Activated CD4-positive, alpha-beta memory T cell treated with anti-CD3 and anti-CD28 coated beads for 36 hours (primary cell): ENCODE data around the gene NUTF2. TPM values are rescaled to one million over a fixed set of nuclear protein-coding genes. Genes with fewer than 3 reads are reported as not detected.

Source experiments
- CTCF ChIA-PET: fragments of 350-600 bp; sonication (Branson Sonifier 250); formaldehyde crosslinking; loops from one replicate; lab custom pipeline; 2021; ENCODE audit warnings: antibody characterized with exemption, inconsistent platforms; lab: Charles Lee
- POLR2A ChIA-PET: fragments of 350-600 bp; sonication (Branson Sonifier 250); formaldehyde crosslinking; loops from one replicate; lab custom pipeline; 2021; ENCODE audit warnings: antibody characterized with exemption; lab: Charles Lee
- DNase-seq: peaks from one replicate; pipeline ENCODE4 v3.0.0-alpha.2; 2020
- H3K27ac Mint-ChIP-seq: one replicate; pipeline ENCODE4 v1.8.0; 2021; ENCODE audit warnings: mixed read lengths
- H3K27me3 Mint-ChIP-seq: one replicate; pipeline ENCODE4 v1.8.0; 2021; ENCODE audit warnings: mixed read lengths
- H3K36me3 Mint-ChIP-seq: one replicate; pipeline ENCODE4 v1.8.0; 2021; ENCODE audit warnings: mixed read lengths
- H3K4me1 Mint-ChIP-seq: one replicate; pipeline ENCODE4 v1.8.0; 2021; ENCODE audit warnings: low read depth, mixed read lengths
- H3K4me3 Mint-ChIP-seq: one replicate; pipeline ENCODE4 v1.8.0; 2021; ENCODE audit warnings: mild to moderate bottlenecking, mixed read lengths
- H3K9me3 Mint-ChIP-seq: one replicate; pipeline ENCODE4 v1.8.0; 2021; ENCODE audit warnings: mixed read lengths
- intact Hi-C: fragments of 100-400 bp; cut with micrococcal nuclease; formaldehyde crosslinking; loops from one replicate; pipeline ENCODE4 v1.15.1; 2023
- total RNA-seq, 2 experiments: library from RNA; stranded (reverse); gene quantifications; one replicate each; pipeline ENCODE4 v1.2.3, GENCODE V29; 2021

The NUTF2 gene
- total RNA-seq, 2 experiments from 2014 or later, result 141 to 148 TPM

- intact Hi-C loops, result no loop called here
- H3K9me3 Mint-ChIP-seq, result no peaks in the 10 kb centered on the region
- CTCF ChIA-PET, result interaction anchor here (3.3 kb wide), 1 partner anchor 49 kb away, joined by 22 read pairs; no protein-coding TSS in a partner anchor
- H3K4me1 Mint-ChIP-seq, result peaks cover 10% of the 10 kb centered on the region
- no peaks in the 10 kb centered on the region for H3K27me3 Mint-ChIP-seq
- H3K36me3 Mint-ChIP-seq, result peaks cover 13% of the 10 kb centered on the region
- no peak overlapping the region for H3K4me3 Mint-ChIP-seq
- POLR2A ChIA-PET, result no interaction called here
- DNase-seq, result no peak
- H3K27ac Mint-ChIP-seq, result no peak overlapping the region
These were observed 17.9 kb downstream of the NUTF2 start for GRCh38 chr16:67864594-67864993.

- H3K27ac Mint-ChIP-seq, result no peak overlapping the region
- intact Hi-C loops, result no loop called here
- H3K27me3 Mint-ChIP-seq, result no peaks in the 10 kb centered on the region
These were observed 18.6 kb downstream of the NUTF2 start for GRCh38 chr16:67865318-67865717.

GRCh38 chr16:67868290-67868689 lies 21.6 kb downstream of the NUTF2 start:
- DNase-seq, result no peak
- Mint-ChIP-seq H3K27me3 (no peaks in the 10 kb centered on the region), H3K9me3 (no peaks in the 10 kb centered on the region), H3K27ac (no peak overlapping the region), H3K4me1 (peaks cover 7% of the 10 kb centered on the region), H3K36me3 (peaks cover 20% of the 10 kb centered on the region), H3K4me3 (no peak overlapping the region)
- CTCF ChIA-PET, result interaction anchor here (1.1 to 3.5 kb wide), 3 partner anchors 15 to 172 kb away, joined by 3 to 18 read pairs (median 5); partner anchors contain the start of gene NRN1L
- POLR2A ChIA-PET, result interaction anchor here (0.6 kb wide), 2 partner anchors 33 kb away, joined by 3 to 5 read pairs; no protein-coding TSS in a partner anchor
- intact Hi-C loops, result no loop called here

More at GRCh38 chr16:67865318-67865717, 18.6 kb downstream of the NUTF2 start:
- no peak overlapping the region for H3K4me3 Mint-ChIP-seq
- H3K4me1 Mint-ChIP-seq, result peaks cover 10% of the 10 kb centered on the region
- peak; percentile 32 for DNase-seq
- CTCF ChIA-PET, result interaction anchor here (0.6 to 3.3 kb wide), 5 partner anchors 8 to 438 kb away, joined by 3 to 22 read pairs (median 3); no protein-coding TSS in a partner anchor
- H3K9me3 Mint-ChIP-seq, result no peaks in the 10 kb centered on the region
- POLR2A ChIA-PET, result interaction anchor here (0.7 kb wide), 1 partner anchor 21 kb away, joined by 3 read pairs; no protein-coding TSS in a partner anchor
- H3K36me3 Mint-ChIP-seq, result peaks cover 14% of the 10 kb centered on the region

GRCh38 chr16:67869653-67870052 lies 22.9 kb downstream of the NUTF2 start:
- ChIA-PET POLR2A (no interaction called here), CTCF (interaction anchor here (0.8 to 3.5 kb wide), 3 partner anchors 14 to 53 kb away, joined by 3 to 18 read pairs (median 5); partner anchors contain the start of gene NRN1L)
- H3K27me3 Mint-ChIP-seq, result no peaks in the 10 kb centered on the region
- no peaks in the 10 kb centered on the region for H3K9me3 Mint-ChIP-seq
- peaks cover 20% of the 10 kb centered on the region for H3K36me3 Mint-ChIP-seq
- no peak overlapping the region for H3K27ac Mint-ChIP-seq
- H3K4me3 Mint-ChIP-seq, result no peak overlapping the region
- peaks cover 18% of the 10 kb centered on the region for H3K4me1 Mint-ChIP-seq
- DNase-seq, result no peak
- intact Hi-C loops, result loop anchor here (5.0 kb wide), 3 partner anchors 37 to 197 kb away; no protein-coding TSS in a partner anchor

GRCh38 chr16:67871256-67871655 lies 24.5 kb downstream of the NUTF2 start:
- no peak overlapping the region for H3K4me3 Mint-ChIP-seq
- ChIA-PET CTCF (interaction anchor here (0.7 to 1.8 kb wide), 3 partner anchors 12 to 350 kb away, joined by 3 to 8 read pairs (median 3); no protein-coding TSS in a partner anchor), POLR2A (interaction anchor here (0.9 to 1.2 kb wide), 2 partner anchors 25 to 64 kb away, joined by 3 to 4 read pairs; partner anchors contain the start of gene NUTF2)
- H3K9me3 Mint-ChIP-seq, result no peaks in the 10 kb centered on the region
- intact Hi-C loops, result loop anchor here (5.0 kb wide), 3 partner anchors 39 to 199 kb away; no protein-coding TSS in a partner anchor
- H3K4me1 Mint-ChIP-seq, result peaks cover 28% of the 10 kb centered on the region
- peak overlapping the region; percentile 18 for H3K27ac Mint-ChIP-seq
- DNase-seq, result no peak
- no peaks in the 10 kb centered on the region for H3K27me3 Mint-ChIP-seq
- peaks cover 14% of the 10 kb centered on the region for H3K36me3 Mint-ChIP-seq

- Mint-ChIP-seq H3K4me3 (peak overlapping the region; percentile 95), H3K27ac (peak overlapping the region; percentile 88), H3K4me1 (peaks cover 28% of the 10 kb centered on the region), H3K27me3 (no peaks in the 10 kb centered on the region), H3K9me3 (no peaks in the 10 kb centered on the region), H3K36me3 (peaks cover 16% of the 10 kb centered on the region)
- intact Hi-C loops, result loop anchor here (2.0 to 5.0 kb wide), 4 partner anchors 25 to 200 kb away; partner anchors contain the start of genes CENPT and NUTF2
- DNase-seq, result no peak
- POLR2A ChIA-PET, result interaction anchor here (0.9 kb wide), 1 partner anchor 26 kb away, joined by 4 read pairs; the partner anchor contains the start of gene NUTF2
- CTCF ChIA-PET, result interaction anchor here (0.7 to 1.8 kb wide), 3 partner anchors 12 to 351 kb away, joined by 3 to 8 read pairs (median 3); no protein-coding TSS in a partner anchor
These were observed 25.4 kb downstream of the NUTF2 start for GRCh38 chr16:67872131-67872630.

GRCh38 chr16:67872631-67873434 lies 26.1 kb downstream of the NUTF2 start, which contains the start of gene EDC4:
Gene EDC4, plus strand, starts transcription at chr16:67873052. Its CDS starts 210 bp downstream, at chr16:67873262.
- intact Hi-C loops, result loop anchor here (2.0 to 5.0 kb wide), 4 partner anchors 26 to 201 kb away; partner anchors contain the start of genes CENPT and NUTF2
- no peaks in the 10 kb centered on the region for H3K27me3 Mint-ChIP-seq
- POLR2A ChIA-PET, result interaction anchor here (0.8 to 1.3 kb wide), 5 partner anchors 25 to 66 kb away, joined by 3 to 4 read pairs (median 4); partner anchors contain the start of genes CENPT, NUTF2 and TSNAXIP1
- peak within 1 kb of the TSS; percentile 95 for H3K4me3 Mint-ChIP-seq
- H3K27ac Mint-ChIP-seq, result peak within 1 kb of the TSS; percentile 88
- CTCF ChIA-PET, result interaction anchor here (0.9 to 3.7 kb wide), 7 partner anchors 11 to 391 kb away, joined by 3 to 20 read pairs (median 3); no protein-coding TSS in a partner anchor
- H3K4me1 Mint-ChIP-seq, result peaks cover 28% of the 10 kb centered on the region
- H3K36me3 Mint-ChIP-seq, result peaks cover 21% of the 10 kb centered on the region
- no peaks in the 10 kb centered on the region for H3K9me3 Mint-ChIP-seq
- peak; percentile 93 for DNase-seq

- no peaks in the 10 kb centered on the region for H3K27me3 Mint-ChIP-seq
- peak overlapping the region; percentile 95 for H3K4me3 Mint-ChIP-seq
- no peaks in the 10 kb centered on the region for H3K9me3 Mint-ChIP-seq
- ChIA-PET CTCF (interaction anchor here (0.6 to 3.7 kb wide), 10 partner anchors 8 to 392 kb away, joined by 3 to 20 read pairs (median 3); no protein-coding TSS in a partner anchor), POLR2A (interaction anchor here (0.8 to 1.3 kb wide), 5 partner anchors 26 to 67 kb away, joined by 3 to 4 read pairs (median 4); partner anchors contain the start of genes CENPT, NUTF2 and TSNAXIP1)
- H3K27ac Mint-ChIP-seq, result peak overlapping the region; percentile 88
- DNase-seq, result peak; percentile 51
- peaks cover 28% of the 10 kb centered on the region for H3K4me1 Mint-ChIP-seq
- peaks cover 24% of the 10 kb centered on the region for H3K36me3 Mint-ChIP-seq
- intact Hi-C loops, result loop anchor here (2.0 to 5.0 kb wide), 5 partner anchors 27 to 201 kb away; partner anchors contain the start of genes CENPT and NUTF2
These were observed 27.0 kb downstream of the NUTF2 start for GRCh38 chr16:67873435-67874370.

- H3K27me3 Mint-ChIP-seq, result no peaks in the 10 kb centered on the region
- CTCF ChIA-PET, result interaction anchor here (0.8 to 3.7 kb wide), 5 partner anchors 9 to 61 kb away, joined by 3 to 20 read pairs (median 4); no protein-coding TSS in a partner anchor
- H3K27ac Mint-ChIP-seq, result peak overlapping the region; percentile 88
- peak overlapping the region; percentile 95 for H3K4me3 Mint-ChIP-seq
- intact Hi-C loops, result loop anchor here (2.0 to 5.0 kb wide), 4 partner anchors 42 to 202 kb away; no protein-coding TSS in a partner anchor
- no peaks in the 10 kb centered on the region for H3K9me3 Mint-ChIP-seq
- POLR2A ChIA-PET, result interaction anchor here (1.1 kb wide), 1 partner anchor 28 kb away, joined by 4 read pairs; the partner anchor contains the start of gene NUTF2
- DNase-seq, result no peak
- peaks cover 28% of the 10 kb centered on the region for H3K4me1 Mint-ChIP-seq
- peaks cover 25% of the 10 kb centered on the region for H3K36me3 Mint-ChIP-seq
These were observed 27.6 kb downstream of the NUTF2 start for GRCh38 chr16:67874372-67874771.

- no peak overlapping the region for H3K4me3 Mint-ChIP-seq
- peaks cover 28% of the 10 kb centered on the region for H3K4me1 Mint-ChIP-seq
- POLR2A ChIA-PET, result no interaction called here
- no peaks in the 10 kb centered on the region for H3K27me3 Mint-ChIP-seq
- CTCF ChIA-PET, result interaction anchor here (1.4 kb wide), 1 partner anchor 164 kb away, joined by 3 read pairs; no protein-coding TSS in a partner anchor
- H3K27ac Mint-ChIP-seq, result no peak overlapping the region
- intact Hi-C loops, result no loop called here
- H3K36me3 Mint-ChIP-seq, result peaks cover 26% of the 10 kb centered on the region
- no peak for DNase-seq
- H3K9me3 Mint-ChIP-seq, result no peaks in the 10 kb centered on the region
These were observed 30.3 kb downstream of the NUTF2 start for GRCh38 chr16:67877064-67877463.
